Measurements from ENCODE around the gene PRCD.

The PRCD gene

DNA sequence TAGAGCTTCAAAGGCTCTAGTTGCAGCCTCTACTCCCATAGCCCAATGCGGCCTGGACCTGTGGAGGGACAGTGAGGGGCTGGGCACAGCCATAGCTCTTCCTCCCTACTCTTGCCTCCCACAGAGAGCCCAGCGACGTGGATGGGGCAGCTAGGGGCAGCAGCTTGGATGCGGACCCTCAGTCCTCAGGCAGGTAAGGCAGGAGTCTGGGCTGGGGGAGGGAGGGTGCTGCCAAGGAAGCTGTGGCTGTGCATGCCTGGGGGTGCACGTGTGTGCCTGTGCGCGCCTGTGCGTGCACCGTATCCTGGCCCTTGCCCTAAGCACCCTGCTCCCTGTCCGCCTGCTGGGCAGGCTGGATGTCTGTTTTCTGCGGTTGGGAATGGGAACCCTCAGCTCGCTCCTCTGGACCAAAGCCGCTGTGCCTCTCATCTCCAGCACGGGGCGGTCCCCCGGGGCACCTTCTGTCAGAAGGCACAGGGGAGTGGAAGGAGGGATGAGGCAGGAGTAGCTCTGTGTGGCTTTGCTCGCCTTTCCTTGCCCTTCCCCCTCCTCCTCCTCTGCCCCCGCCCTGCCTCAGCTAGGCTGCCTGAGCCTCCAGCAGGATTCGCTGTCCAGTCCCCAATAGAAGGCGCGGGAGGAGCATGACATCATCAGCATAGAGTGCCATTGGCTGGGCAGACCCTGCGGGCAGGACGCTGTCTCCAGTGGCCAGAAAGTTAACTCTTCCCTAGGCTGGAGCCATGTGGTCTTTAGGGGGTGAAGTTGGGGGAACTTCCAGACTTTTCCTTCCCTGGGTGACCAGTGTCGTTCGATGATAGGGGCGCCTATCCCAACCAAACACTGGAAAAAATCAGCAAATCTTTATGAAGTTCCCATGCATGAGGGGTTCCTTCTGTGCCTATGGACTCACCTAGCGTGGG lies 797 bp downstream of the PRCD start:
- DNase-seq (ENCODE audit: low read depth in 2 of 2) = no peak

DNA sequence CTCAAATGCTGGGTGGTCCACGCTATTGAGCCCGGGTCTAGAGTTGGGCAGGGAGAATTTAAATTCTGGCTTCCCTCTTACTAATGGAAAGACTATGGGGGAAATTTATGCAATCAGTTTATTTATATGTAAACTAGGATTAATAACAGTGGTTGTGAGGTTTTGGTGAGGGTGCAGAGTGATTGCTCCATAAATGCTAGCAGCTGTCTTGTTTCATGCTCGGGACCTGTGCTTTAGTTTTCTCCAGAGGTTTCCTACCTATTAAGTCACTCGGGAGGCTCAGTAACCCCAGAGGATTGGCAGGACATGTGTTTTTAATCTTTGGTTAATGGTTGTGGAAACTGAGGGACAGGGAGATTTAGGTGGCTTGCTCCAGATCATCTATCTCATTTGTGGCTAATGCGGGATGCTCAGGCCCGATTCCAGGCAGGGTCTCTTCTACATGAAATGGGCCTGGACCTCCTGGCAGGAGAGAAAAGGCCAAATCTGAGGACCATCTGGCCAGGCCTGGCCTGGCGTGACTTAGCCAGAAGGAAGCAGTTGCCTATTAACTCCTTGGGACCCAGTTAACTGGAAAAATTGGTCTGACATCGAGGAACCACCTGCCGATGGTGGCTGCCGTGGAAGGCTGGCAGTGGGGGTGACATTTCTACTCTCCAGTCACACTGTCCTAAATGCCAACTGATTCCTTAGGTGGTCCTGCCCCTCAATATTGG lies 2.1 kb downstream of the PRCD start:
- no peak for DNase-seq (ENCODE audit: low read depth in 2 of 2)

DNA sequence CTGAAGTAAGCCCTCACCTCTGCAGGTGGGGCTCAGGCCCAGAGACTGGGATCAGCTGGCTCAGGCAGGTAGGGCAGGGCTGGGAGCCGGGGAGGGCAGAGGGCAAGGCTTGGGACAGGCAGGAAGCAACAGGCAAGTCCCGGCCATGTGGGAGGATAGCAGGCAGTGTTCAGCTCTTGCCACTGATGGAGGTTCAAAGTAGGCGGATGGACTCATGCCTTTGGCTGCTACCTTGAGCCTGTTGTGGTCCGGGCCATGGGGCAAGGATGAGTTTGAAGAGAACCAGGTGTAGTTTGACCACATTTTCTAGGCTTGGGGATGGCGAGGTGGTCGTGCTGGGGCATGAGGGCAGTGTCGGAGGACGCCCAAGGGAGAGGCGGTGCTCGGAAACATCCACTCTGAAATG lies 2.7 kb downstream of the PRCD start:
- DNase-seq (ENCODE audit: low read depth in 2 of 2) = no peak

DNA sequence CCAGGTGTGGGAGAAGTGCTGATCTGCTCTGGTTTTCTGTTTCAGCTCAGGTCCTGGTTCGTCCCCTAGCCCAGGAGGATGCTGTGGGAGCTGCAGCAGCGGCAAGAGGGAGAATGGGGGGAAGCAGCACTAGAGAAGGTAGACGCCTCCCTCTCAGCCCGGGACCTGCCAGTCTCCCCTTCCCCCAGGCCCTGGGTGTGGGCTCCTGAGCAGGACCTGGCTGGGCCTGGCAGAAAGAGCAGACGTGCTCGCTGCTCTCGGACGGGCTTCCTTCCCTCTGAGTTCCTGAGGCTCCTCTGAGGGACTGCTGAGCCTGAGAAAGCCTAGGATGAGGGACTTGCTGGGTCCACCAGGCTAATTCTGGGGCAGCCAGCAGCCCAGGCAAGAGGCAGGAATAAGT lies 3.1 kb downstream of the PRCD start:
- DNase-seq (ENCODE audit: low read depth in 2 of 2) = no peak

DNA sequence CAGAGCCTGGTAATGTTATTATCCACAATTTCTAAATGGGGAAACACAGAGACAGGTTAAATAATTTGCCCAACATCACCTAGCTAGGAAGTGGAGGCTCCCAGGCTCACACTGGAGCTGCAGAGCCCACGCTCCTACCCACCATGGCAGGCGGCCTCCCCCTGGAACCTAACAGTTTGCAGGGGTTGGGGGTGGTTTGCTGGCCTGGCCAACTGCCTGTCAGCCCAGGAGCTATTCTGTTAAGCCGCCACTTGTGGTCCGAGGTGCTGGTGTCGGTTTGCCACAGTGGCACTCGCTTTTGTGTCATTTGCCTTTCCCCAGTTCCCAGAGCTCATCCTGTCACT lies 3.6 kb downstream of the PRCD start:
- DNase-seq (ENCODE audit: low read depth in 2 of 2) = no peak

DNA sequence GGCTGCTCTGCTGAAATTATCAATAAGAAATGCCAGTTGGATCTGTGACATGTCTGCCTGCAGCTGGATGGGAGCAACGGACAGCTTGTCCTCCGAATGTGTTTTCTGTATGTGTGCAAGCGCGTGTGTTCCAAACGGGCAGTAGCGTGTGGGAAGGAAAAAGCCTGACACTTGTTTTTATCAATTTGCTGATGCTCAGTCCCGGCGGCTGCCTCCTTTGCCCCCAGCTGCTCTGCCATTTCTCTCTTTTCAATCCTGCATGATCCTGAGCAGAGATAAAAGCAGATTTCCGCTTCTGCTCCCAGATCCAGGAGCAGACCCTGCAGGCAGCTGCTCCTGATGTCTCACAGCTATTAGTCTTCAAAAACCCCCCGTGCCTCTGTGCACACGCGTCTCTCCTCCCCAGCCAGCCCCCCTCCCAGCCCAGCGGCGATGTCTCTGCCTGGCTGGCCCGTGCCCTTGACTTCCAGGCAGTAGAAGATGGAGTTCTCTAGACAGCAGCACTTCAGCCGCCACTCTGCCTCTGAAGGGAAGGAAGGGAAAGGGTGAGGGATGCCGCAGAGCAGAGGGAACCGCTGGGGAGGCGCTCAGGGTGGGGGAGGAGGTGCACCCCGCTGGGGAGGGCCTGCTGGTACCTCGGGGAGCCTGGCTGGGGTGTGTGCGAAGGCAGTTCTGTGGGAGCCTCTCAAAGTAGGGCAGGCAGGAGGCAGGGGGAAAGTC lies 4.1 kb downstream of the PRCD start:
- DNase-seq (ENCODE audit: low read depth in 2 of 2) = no peak

DNA sequence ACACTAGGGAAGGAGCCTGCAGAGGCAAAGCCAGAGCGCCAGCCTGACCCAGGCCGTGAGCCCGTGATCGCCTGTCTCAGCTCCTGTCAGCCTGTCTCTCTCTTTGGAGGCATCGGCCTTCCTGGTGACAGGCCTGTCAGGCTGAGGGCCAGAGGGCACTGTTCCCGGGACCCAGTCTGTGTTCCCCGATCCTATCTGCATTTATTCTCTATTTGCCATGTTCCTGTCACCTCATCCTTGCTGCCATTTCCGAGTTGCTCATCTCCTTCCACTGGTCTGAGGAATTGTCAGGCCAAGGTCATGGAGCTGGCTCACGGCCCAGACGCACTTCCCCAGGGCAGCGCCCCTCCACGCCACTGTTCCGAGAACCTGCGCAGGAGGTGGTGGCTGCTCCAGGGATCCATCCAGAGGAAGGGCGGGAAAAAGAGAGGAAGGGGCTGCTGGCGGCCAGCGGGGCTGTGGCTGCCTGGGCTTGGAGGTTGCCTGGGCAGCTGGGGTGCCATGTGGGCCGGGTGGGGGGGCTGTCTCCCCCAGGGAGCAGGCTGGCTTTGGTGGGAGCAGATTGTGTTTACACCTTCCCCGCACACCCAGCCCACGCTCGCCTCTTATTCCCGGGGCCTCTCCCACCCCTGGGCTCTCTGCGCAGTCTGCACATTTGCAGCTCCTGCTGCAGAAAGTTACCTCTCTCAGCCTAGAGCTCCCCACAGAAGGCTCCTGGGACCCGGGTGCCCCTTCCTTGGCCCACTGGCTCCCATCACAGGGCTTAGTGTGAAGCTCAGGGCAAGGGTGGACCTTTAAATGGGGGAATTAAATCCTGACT lies 4.9 kb downstream of the PRCD start:
- no peak for DNase-seq (ENCODE audit: low read depth in 2 of 2)

DNA sequence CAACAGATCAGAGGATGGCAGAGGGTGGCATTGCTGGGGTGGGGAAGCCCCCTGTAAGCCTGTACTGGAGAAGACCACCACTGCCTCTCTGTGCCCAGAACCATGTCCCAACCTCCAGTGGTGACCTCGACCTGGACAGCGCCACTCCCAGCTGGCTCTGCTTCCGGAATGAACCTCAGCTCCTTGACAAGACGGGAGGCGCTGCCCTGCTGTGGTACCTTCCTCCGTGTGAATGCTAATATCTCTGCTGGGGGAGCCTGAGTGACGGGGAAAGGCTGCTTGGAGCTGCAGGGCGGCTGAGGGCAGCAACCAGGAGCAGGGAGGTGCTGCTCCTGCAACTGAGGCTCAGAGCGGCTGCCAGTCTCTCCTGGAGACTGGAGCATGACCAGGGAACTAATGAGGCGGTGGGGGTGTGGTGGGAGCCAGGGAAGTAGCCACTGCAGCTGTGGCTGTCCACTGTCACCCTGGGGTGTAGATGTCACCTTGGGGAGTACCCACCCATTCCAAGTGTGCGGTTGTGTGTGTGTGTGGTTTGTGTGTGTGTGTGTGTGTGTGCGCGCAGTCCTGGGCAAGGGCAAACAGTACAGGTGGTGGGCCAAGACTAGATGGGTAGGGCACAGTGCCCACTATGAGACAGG lies 6.2 kb downstream of the PRCD start:
- no peak for DNase-seq (ENCODE audit: low read depth in 2 of 2)

DNA sequence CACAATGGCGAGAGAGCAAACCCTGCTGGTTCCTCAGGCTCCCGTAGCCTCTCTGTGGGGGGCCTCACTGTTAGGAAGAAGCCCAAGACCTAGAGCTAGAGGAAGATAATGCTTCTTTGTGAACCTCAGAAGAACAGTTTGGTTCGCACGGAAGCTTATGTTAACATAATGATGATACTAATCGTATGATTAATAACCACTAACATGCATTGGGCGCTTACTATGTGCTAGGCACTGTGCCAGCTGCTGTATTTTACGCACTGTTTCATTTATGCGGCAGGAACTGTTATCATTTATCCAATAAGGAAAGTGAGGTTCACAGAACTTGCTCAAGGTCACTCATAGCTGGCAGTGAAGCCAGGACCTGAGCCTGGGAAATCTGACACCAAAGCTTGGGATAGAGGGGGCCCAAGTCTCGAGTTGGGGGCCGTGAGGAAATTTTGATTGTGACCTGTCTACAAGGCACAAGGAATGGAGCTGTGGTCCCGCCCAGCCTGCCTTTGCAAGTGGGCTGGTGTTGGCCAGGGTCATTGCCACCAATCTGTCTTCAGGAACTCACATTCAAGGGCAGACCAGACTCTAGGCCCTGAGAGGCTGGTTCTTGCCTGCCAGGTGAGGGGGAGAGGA lies 6.8 kb downstream of the PRCD start:
- no peak for DNase-seq (ENCODE audit: low read depth in 2 of 2)

DNA sequence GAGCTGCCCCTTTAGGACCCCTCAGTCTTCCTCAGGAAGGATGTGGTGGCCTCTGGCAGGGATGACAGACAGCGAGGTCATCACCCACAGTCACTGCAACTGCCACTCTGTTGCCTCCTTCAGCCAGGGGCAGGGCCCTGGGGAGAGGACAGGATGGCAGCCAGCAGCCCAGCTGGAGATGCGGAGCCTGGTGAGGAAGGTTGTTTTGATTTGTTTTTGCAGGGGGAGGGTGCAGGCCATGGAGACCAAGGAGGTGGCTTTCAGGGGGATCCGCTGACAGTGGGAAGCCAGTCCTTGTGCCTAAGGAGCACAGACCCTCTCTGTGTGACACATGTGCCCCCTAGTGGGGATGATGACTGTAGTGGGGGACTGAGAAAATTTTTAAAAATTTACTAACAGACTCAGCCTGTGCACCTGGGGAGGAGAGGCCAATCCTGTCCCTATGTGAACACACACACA lies 7.4 kb downstream of the PRCD start:
- DNase-seq (ENCODE audit: low read depth in 2 of 2) = peak in 1 of 2 donors; percentile 39

DNA sequence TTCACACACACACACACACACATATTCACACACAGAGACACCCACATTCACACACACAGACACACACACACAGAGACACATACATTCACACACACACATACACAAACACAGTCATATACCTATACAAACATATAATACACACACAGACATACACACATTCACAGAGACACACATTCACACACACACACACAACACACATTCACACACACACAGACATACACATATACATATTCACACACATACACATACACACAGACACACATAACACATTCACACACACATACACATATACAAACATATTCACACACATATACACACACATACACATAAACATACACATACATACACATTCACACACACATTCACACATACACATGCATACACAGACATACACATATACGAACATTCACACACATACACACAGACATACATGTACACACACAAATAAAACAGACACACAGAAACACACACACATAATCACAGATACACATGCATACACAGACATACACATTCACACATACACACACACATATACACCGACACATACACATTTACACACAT lies 7.9 kb downstream of the PRCD start:
- DNase-seq (ENCODE audit: low read depth in 2 of 2) = no peak

DNA sequence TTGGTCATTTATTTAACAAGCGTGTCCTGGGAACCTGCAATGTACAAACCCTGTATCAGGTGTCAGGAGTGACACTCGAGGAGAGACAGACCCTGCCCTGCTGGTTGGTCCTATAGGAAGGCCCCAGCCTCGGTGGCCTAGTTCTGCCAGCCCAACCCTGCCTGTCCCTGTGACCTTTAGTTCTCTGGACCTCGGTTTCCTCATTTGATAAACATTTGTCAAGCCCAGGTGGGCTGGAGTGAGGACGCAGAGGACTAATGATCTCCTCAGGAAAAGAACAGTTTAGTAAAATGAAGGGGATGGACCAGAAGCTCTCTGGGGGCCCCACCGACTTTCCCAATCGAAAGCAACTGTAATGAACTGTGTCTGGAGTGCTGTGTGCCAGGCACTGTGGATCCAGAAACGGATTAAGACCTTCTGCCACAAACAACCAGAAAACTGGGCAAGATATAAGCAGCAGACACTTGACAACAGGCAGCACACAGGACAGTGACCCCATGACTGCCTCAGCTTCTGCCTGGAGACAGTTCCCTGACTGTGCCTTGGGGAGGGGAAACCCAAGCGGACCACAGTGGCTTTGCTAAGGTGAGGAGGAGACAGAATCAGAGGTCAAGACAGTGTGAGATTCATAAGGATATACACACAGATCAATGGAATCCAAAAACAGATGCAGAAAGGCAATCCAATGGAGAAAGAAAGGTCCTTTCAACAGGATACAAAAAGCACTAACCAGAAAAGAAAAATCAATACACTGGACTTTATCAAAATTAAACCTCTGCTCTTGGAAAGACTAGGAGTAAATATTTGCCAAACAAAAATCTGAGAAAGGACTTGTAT lies 8.8 kb downstream of the PRCD start:
- no peak for DNase-seq (ENCODE audit: low read depth in 2 of 2)

DNA sequence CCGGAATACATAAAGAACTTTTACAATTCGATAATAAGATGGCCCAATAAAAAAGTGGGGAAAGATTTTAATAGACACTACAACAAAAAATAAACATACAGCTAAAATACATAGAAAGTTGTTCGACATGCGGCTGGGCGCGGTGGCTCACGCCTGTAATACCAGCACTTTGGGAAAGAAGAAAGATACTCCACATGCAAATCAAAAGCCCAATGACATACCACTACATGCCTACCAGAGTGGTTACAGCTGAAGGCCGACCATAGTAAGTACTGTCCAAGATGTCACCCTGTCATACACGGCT lies 9.3 kb downstream of the PRCD start:
- DNase-seq (ENCODE audit: low read depth in 2 of 2) = no peak

DNA sequence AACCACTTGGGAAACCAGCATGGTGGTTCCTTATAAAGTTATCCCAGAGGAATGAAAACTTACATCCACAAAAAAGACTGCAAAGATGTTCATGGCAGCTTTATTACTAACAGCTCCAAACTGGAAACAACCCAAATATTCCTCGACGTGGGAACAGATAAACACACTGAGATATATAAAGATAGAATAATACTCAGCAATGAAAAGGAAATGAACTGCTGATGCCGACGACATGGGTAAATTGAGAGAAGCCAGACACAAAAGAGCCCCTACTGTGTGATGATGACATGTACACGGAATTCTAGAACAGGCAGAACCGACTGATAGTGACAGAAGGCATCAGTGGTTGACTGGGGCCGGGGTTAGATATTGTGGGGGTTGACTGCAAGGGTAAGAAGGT lies 9.7 kb downstream of the PRCD start:
- DNase-seq (ENCODE audit: low read depth in 2 of 2) = no peak

DNA sequence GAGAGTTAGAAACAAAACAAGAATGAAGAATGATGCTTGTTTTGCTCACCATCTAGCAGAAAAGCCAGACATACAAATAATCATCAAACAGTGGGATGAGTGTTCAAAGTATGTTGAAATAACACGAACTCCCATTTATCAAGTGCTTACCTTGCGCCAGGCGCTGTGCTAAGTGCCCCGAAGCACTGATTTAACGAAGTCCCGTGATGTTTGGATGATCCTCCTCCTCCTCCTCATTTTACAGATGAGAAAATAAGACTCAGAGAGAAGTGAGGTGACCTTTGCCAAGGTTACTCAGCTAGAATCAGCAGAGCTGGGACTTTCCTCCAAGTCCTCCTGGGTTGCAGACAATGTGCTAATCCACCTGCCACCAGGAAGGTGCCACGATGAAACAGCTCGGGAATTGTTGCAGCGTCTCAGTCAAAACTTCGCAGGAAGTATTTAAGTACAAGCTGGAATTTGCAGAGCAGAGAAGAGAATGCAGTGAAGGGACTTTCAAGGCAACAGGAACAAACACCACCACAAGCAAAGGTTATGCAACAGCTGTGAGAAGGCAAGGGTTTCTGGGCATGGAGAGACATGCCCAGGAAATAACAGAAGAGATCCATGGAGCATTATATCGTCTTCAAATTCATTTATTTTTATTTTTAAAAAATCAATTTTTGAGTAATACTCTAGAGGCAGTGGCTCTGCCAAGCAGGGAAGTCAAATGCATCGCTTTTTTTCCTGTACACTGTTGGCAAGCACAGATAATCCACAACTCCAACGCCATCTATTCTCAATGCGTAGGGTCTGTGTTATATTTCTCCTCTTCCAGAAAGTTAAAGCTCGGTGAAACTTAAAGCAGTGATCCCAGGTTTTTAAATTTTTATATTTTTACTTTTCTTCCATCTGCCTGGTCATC lies 11.1 kb downstream of the PRCD start:
- no peak for DNase-seq (ENCODE audit: low read depth in 2 of 2)

DNA sequence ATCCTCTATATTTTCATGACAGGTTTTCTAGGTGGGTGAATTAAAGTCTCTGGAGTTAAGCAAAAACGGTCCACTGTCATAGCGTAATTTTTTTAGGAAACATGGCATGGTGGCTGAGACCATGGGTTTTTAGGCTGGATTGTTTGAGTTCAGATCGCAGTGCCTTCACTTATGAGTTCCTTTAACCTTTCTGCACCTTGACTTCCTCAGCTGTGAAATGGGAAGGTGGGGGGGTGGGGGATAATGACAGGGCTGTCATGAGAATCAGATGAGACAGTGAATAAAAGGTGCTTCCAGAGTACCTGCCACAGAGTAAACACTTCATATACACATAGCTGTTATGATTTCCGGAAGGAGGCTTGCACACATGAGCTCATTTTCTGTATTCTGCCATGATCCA lies 11.8 kb downstream of the PRCD start:
- no peak for DNase-seq (ENCODE audit: low read depth in 2 of 2)

DNA sequence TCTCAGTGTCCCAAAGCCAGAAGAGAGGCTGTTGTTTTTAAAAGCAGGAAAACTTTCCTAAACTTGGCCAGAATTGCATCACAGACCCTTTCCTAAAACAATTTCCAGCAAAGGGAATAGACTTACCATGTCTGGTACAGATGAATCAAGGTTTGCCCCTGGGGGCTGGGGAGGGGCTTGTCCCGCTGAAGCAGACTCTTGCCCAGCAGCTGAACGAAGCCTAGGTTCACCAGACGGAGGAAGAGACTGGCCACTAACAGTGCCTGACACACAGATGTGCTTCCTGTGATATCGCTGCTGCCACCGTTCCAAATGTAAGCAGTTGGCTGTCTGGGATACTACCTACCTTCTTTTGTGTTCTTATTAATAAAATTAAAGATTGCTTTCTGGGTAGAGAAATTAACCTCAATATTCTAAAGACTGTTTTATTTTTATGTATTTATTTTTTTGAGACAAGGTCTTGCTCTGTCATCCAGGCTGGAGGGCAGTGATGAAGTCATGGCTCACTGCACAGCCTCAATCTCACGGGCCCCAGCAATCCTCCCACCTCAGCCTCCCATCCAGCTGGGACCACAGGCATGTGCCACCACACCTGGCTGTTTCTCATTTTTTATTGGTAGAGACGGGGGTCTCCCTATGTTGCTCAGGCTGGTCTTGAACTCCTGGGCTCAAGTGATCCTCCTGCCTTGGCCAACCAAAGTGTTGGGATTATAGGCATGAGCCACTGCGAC lies 13.5 kb downstream of the PRCD start:
- no peak for DNase-seq (ENCODE audit: low read depth in 2 of 2)

DNA sequence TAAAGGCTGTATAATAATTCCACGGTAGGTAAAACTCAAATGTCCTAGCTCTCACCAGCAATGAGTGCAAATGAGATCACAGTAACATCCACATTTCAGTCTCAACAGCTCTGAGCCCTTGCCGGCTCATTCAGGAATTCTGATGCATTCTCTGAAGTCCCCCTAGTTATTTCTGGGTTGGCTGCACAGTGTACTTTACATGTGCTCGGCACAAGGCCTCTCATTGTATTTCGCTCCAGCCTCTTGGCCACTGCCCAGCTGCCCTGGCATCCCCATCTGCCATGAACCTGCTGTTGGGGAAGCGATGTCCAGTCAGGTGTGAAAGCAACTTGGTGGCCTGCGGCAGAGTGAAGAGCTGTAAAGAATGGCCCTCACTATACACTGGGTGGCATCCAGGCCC lies 14.3 kb downstream of the PRCD start:
- no peak for DNase-seq (ENCODE audit: low read depth in 2 of 2)

Measured in stimulated activated CD8-positive, alpha-beta memory T cell treated with anti-CD3 and anti-CD28 coated beads, Interleukin-2, amount 100 ng/mL, for 1 hour (primary cell).